Smooth muscle cell (in vitro differentiated cells): Measurements from ENCODE around the gene MICALL1. TPM values are rescaled to one million over a fixed set of nuclear protein-coding genes. Genes with fewer than 3 reads are reported as not detected.

Experiments used
- DNase-seq: peaks from one replicate; lab custom pipeline; 2025; ENCODE audit not compliant: unreplicated experiment; lab: John Stamatoyannopoulos, UW
- H2AFZ ChIP-seq: fragments of 200-600 bp; sonication (generic); 2 replicates; pipeline ENCODE4 v1.6.0; 2016; ENCODE audit warnings: antibody characterized with exemption, low read depth, mild to moderate bottlenecking
- H3F3A ChIP-seq: fragments of 200-600 bp; sonication (generic); 2 replicates; pipeline ENCODE4 v1.6.0; 2017; ENCODE audit warnings: antibody characterized with exemption, low read depth
- H3K27ac ChIP-seq: fragments of 200-600 bp; sonication (generic); 2 replicates; pipeline ENCODE4 v1.5.1; 2016; ENCODE audit warnings: low read depth, mild to moderate bottlenecking
- H3K27me3 ChIP-seq: fragments of 200-600 bp; sonication (generic); 2 replicates; pipeline ENCODE4 v1.6.1; 2016; ENCODE audit warnings: low read depth, mild to moderate bottlenecking
- H3K36me3 ChIP-seq: fragments of 200-600 bp; sonication (generic); 2 replicates; pipeline ENCODE4 v1.5.1; 2016; ENCODE audit warnings: low read depth
- H3K4me1 ChIP-seq: fragments of 200-600 bp; sonication (generic); 2 replicates; pipeline ENCODE4 v1.5.1; 2016; ENCODE audit warnings: low read depth
- H3K4me2 ChIP-seq: fragments of 200-600 bp; sonication (generic); 2 replicates; pipeline ENCODE4 v1.6.0; 2016; ENCODE audit warnings: mild to moderate bottlenecking
- H3K4me3 ChIP-seq: fragments of 200-600 bp; sonication (generic); 2 replicates; pipeline ENCODE4 v1.5.1; 2016; ENCODE audit warnings: mild to moderate bottlenecking
- H3K79me2 ChIP-seq: fragments of 200-600 bp; sonication (generic); 2 replicates; pipeline ENCODE4 v1.6.0; 2016; ENCODE audit warnings: low read depth, mild to moderate bottlenecking
- H3K9ac ChIP-seq: fragments of 200-600 bp; sonication (generic); 2 replicates; pipeline ENCODE4 v1.6.0; 2016; ENCODE audit warnings: low read depth
- H3K9me3 ChIP-seq: fragments of 200-600 bp; sonication (generic); replicated peaks from 2 replicates; pipeline ENCODE4 v1.5.1; 2016; ENCODE audit warnings: low read depth
- H4K20me1 ChIP-seq: fragments of 200-600 bp; sonication (generic); 2 replicates; pipeline ENCODE4 v1.6.0; 2016; ENCODE audit warnings: low read depth
- WGBS: methylation state at CpG from one replicate; pipeline ENCODE4 v1.1.7; 2016; ENCODE audit warnings: low lambda C conversion rate; 5-methylcytosine and 5-hydroxymethylcytosine counted together
- polyA plus RNA-seq: library from polyadenylated mRNA; unstranded; fragments of >200 nt; fragmentation: Nextera tagmentation; extraction: Ambion mirVana; gene quantifications from 2 replicates; pipeline ENCODE4 v1.2.1, GENCODE V29; 2016
- total RNA-seq: library from RNA; depleted of rRNA; stranded (reverse); fragments of >200 nt; gene quantifications from 2 replicates; pipeline ENCODE4 v1.2.3, GENCODE V29; 2014
- TF ChIP-seq, protein P1 (sequence below): fragments of 200-600 bp; sonication (generic); IDR thresholded peaks from 2 replicates; pipeline ENCODE4 v1.5.1; 2017; ENCODE audit warnings: borderline replicate concordance, mild to moderate bottlenecking, antibody characterized with exemption; ENCODE audit not compliant: insufficient read depth, poor library complexity, severe bottlenecking

The MICALL1 gene
- total and polyA plus RNA-seq, 2 experiments from 2014 or later, result 8.7 to 24.9 TPM

DNA sequence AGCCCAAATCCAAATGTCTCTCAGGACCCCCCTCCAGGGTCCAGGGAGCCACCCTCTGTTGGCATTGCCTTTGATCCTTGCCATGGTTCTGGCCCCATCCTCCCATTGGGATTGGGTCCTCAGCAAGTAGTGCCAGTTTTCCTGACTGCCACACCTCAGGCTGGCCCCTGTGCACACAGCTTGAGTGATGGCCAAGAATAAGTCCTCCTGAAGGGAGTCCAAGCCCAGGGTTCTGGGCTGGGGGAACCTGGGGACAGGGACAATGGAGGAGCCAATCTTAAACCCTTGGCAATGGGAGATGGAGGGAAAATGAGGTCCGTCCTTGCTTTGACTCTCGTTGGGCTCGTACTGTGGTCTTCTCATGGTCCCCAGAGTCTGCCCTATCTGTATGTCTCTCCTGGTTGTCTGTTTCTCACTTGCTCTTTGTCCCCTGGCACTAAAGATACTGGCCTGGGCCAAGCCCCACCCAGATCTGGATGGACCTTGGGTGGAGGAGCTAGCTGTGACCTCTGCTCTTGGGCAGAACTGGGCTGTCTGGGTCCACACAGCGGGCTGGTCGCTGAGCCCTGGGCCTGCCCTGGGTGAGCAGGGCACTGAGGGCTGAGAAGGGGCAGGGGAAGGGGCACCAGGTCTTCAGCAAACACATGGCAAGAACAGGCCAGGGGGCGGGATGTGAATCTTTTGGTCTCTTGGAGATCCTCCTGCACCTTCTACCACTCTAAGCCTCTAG, 75.3 kb downstream of the MICALL1 start:
- H3K27me3 ChIP-seq, result peaks cover 43% of the 10 kb centered on the region
- no peaks in the 10 kb centered on the region for H3K36me3 ChIP-seq
- no peaks in the 10 kb centered on the region for H3F3A ChIP-seq
- no peak overlapping the region for H3K9ac ChIP-seq
- 96% methylated on average over 6 of the region's 6 CpGs for WGBS
- H3K27ac ChIP-seq, result no peak overlapping the region
- TF ChIP-seq, protein P1, sequence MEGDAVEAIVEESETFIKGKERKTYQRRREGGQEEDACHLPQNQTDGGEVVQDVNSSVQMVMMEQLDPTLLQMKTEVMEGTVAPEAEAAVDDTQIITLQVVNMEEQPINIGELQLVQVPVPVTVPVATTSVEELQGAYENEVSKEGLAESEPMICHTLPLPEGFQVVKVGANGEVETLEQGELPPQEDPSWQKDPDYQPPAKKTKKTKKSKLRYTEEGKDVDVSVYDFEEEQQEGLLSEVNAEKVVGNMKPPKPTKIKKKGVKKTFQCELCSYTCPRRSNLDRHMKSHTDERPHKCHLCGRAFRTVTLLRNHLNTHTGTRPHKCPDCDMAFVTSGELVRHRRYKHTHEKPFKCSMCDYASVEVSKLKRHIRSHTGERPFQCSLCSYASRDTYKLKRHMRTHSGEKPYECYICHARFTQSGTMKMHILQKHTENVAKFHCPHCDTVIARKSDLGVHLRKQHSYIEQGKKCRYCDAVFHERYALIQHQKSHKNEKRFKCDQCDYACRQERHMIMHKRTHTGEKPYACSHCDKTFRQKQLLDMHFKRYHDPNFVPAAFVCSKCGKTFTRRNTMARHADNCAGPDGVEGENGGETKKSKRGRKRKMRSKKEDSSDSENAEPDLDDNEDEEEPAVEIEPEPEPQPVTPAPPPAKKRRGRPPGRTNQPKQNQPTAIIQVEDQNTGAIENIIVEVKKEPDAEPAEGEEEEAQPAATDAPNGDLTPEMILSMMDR, result no peak
- DNase-seq, result no peak
- H2AFZ ChIP-seq, result no peak overlapping the region
- no peaks in the 10 kb centered on the region for H3K9me3 ChIP-seq
- H3K4me2 ChIP-seq, result no peak overlapping the region
- H3K4me1 ChIP-seq, result peaks cover 9% of the 10 kb centered on the region
- peaks cover 34% of the 10 kb centered on the region for H4K20me1 ChIP-seq
- H3K79me2 ChIP-seq, result no peaks in the 10 kb centered on the region
- no peak overlapping the region for H3K4me3 ChIP-seq

DNA sequence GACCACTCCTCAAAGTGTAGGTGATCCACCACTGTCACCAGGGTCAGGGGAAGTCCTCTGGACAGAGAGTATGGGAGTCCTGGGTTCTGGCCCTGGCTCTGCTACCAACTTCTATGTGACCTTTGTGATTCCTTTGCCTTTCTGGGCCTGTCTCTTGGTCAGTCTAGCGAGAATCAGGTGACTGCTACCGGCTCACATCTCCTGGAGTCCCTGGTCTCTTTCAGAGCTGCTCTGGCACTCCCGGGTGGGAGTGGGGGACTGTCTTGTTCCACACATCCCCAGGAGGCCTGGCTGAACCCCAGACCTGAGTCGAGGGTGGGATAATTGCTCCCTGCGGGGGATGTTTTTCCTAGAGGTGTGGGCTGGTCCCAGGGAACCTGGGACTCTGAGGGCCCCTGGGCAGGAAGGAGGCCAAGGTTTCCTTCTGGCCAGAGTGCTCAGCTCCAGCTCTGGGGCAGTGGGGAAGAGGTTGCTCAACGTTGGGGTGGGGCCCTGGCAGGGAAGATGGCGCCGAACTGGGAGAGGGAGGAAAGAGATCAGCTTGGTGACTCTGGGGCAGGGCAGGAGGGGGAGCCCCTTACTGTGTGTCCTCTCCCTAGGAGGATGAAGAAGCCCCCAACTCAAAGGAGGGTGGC, 76.2 kb downstream of the MICALL1 start:
- H3K4me2 ChIP-seq, result no peak overlapping the region
- H3K36me3 ChIP-seq, result no peaks in the 10 kb centered on the region
- peaks cover 43% of the 10 kb centered on the region for H3K27me3 ChIP-seq
- peaks cover 34% of the 10 kb centered on the region for H4K20me1 ChIP-seq
- H3K4me3 ChIP-seq, result no peak overlapping the region
- TF ChIP-seq, protein P1, result no peak
- H2AFZ ChIP-seq, result no peak overlapping the region
- no peaks in the 10 kb centered on the region for H3K9me3 ChIP-seq
- H3K4me1 ChIP-seq, result peaks cover 9% of the 10 kb centered on the region
- no peak overlapping the region for H3K9ac ChIP-seq
- WGBS, result 89% methylated on average over 8 of the region's 8 CpGs
- H3K27ac ChIP-seq, result no peak overlapping the region
- no peaks in the 10 kb centered on the region for H3K79me2 ChIP-seq
- no peak for DNase-seq
- H3F3A ChIP-seq, result no peaks in the 10 kb centered on the region

DNA sequence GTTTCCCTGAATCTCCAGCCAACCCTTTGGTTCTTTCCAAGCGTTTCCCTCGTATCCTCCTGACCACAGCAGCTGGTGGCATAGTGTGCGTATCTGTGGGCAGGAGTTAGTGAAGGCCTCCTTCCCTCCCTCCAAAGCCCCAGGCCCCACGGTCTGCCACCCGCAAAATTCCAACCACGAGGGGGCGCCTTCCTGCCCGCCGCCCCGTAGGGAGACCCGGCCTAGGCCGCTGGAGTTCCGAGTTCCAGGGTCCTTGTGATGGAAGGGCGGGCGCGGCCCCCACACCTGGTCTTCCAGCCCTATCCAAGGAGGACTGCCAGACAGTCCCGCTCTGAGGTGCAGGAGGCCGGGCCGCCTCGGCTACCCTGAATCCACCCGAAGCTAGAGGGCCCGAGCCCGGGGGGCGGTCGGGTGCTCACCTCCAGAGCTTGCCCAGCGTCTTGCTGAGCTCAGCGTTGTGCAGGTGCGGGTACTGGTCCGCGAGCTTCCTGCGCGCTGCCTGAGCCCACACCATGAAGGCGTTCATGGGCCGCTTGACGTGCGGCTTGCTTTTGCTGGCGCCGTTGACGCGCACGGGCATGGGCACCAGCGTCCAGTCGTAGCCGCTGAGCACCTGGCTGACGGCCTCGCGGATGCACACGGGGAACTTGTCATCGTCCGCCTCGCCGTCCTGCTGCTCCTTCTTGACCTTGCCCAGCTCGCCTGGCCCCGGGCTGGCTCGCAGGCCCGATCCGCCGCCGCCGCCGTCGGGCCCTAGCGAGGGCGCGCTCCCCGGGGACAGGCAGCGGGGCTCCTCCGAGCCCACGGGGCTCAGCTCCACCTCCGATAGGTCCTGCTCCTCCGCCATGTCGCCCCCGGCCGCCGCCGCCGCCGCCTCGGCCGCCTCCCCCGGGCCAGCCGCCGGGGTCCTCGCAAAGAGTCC, 77.1 kb downstream of the MICALL1 start:
- WGBS, result 12% methylated on average over 76 of the region's 84 CpGs
- Histone ChIP-seq H3K4me1 (peaks cover 9% of the 10 kb centered on the region), H2AFZ (no peak overlapping the region), H3K4me3 (no peak overlapping the region), H4K20me1 (peaks cover 34% of the 10 kb centered on the region), H3F3A (no peaks in the 10 kb centered on the region), H3K4me2 (peak overlapping the region; percentile 18), H3K79me2 (no peaks in the 10 kb centered on the region), H3K27ac (no peak overlapping the region), H3K36me3 (no peaks in the 10 kb centered on the region), H3K27me3 (peaks cover 43% of the 10 kb centered on the region), H3K9ac (no peak overlapping the region), H3K9me3 (no peaks in the 10 kb centered on the region)
- TF ChIP-seq, protein P1, result peak; percentile 57
- DNase-seq, result no peak
